Panc1 (cell line): ENCODE measurements around the gene C1orf56.

Experiments
- POLR2AphosphoS5 ChIP-seq: IDR thresholded peaks from 2 replicates; pipeline ENCODE4 v1.6.1; 2012; ENCODE audit warnings: mild to moderate bottlenecking, low read depth, low read length, moderate library complexity
- TCF7L2 ChIP-seq: IDR thresholded peaks from 2 replicates; pipeline ENCODE4 v1.6.1; 2011; ENCODE audit warnings: mild to moderate bottlenecking, low read depth, low read length, inconsistent platforms
- TF ChIP-seq, protein P1 (sequence below): fragments of 450-650 bp; IDR thresholded peaks from 2 replicates; pipeline ENCODE4 v1.5.1; 2017; ENCODE audit warnings: mild to moderate bottlenecking

DNA sequence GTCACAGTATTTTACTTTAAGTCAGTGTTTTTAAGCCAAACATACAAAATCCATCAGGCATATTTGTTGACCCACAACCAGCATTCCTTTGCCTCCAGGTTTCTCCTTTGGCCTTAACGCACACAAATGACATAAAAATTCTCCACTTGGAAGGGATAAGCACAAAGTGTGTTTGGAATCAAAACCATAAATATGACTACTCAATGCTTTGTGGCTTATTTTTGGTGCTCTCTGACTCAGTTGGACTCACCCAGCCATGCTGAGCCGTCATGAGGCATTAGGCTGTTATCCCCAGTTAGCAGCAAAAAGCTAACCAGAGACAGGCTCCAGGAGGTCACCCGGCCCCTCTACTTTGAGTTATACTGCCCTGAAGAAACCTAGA is 38.4 kb upstream of the C1orf56 start:
- TF ChIP-seq, protein P1, sequence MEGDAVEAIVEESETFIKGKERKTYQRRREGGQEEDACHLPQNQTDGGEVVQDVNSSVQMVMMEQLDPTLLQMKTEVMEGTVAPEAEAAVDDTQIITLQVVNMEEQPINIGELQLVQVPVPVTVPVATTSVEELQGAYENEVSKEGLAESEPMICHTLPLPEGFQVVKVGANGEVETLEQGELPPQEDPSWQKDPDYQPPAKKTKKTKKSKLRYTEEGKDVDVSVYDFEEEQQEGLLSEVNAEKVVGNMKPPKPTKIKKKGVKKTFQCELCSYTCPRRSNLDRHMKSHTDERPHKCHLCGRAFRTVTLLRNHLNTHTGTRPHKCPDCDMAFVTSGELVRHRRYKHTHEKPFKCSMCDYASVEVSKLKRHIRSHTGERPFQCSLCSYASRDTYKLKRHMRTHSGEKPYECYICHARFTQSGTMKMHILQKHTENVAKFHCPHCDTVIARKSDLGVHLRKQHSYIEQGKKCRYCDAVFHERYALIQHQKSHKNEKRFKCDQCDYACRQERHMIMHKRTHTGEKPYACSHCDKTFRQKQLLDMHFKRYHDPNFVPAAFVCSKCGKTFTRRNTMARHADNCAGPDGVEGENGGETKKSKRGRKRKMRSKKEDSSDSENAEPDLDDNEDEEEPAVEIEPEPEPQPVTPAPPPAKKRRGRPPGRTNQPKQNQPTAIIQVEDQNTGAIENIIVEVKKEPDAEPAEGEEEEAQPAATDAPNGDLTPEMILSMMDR, result no peak
- TF ChIP-seq POLR2AphosphoS5 (no peak), TCF7L2 (no peak)
